Calu3 (cell line): ENCODE results near the gene IL17C. TPM values are rescaled to one million over a fixed set of nuclear protein-coding genes. Genes with fewer than 3 reads are reported as not detected.

ENCODE experiments used
- BruUV-seq: library from RNA; stranded (reverse); fragments of 400-500 nt; replicated peaks from 2 replicates; lab custom pipeline; 2021; lab: Mats Ljungman, UMichigan
- CTCF ChIA-PET: fragments of 300-600 bp; sonication (Branson Sonifier 250); formaldehyde crosslinking; loops from one replicate; lab custom pipeline; 2022; ENCODE audit warnings: antibody characterized with exemption; lab: Charles Lee
- DNase-seq: peaks from one replicate; pipeline ENCODE4 v3.0.0; 2022
- H3K27ac Mint-ChIP-seq: one replicate; pipeline ENCODE4 v1.8.0; 2022; ENCODE audit warnings: mixed read lengths; ENCODE audit not compliant: unreplicated experiment
- H3K27me3 Mint-ChIP-seq: one replicate; pipeline ENCODE4 v1.8.0; 2022; ENCODE audit warnings: mixed read lengths; ENCODE audit not compliant: unreplicated experiment
- H3K36me3 Mint-ChIP-seq: one replicate; pipeline ENCODE4 v1.8.0; 2022; ENCODE audit warnings: mild to moderate bottlenecking, moderate library complexity, mixed read lengths; ENCODE audit not compliant: insufficient read depth, unreplicated experiment
- H3K4me1 Mint-ChIP-seq: one replicate; pipeline ENCODE4 v1.8.0; 2022; ENCODE audit warnings: mild to moderate bottlenecking, low read depth, mixed read lengths; ENCODE audit not compliant: unreplicated experiment
- H3K4me3 Mint-ChIP-seq: one replicate; pipeline ENCODE4 v1.8.0; 2022; ENCODE audit warnings: mild to moderate bottlenecking, low read depth, moderate library complexity, mixed read lengths; ENCODE audit not compliant: unreplicated experiment
- H3K9me3 Mint-ChIP-seq: one replicate; pipeline ENCODE4 v1.8.0; 2022; ENCODE audit warnings: low read depth, mixed read lengths; ENCODE audit not compliant: unreplicated experiment
- CTCF ChIP-seq: fragments of 200-600 bp; IDR thresholded peaks from one replicate; pipeline ENCODE4 v1.8.0; 2022; ENCODE audit warnings: antibody characterized with exemption; ENCODE audit not compliant: unreplicated experiment
- intact Hi-C: fragments of 100-400 bp; cut with micrococcal nuclease; formaldehyde crosslinking; loops from one replicate; pipeline ENCODE4 v1.10.0; 2022; ENCODE audit not compliant: unreplicated experiment
- total RNA-seq: library from RNA; stranded (reverse); gene quantifications from 2 replicates; pipeline ENCODE4 v1.2.3, GENCODE V29; 2022

Gene IL17C
- total RNA-seq, 1 experiment from 2014 or later: not detected

GRCh38 chr16:88610909-88611812 is 27.2 kb upstream of the IL17C start:
- no peak for TF ChIP-seq CTCF
- BruUV-seq: no TSS peak
- H3K4me1 Mint-ChIP-seq: peaks cover 23% of the 10 kb centered on the region
- H3K9me3 Mint-ChIP-seq: no peaks in the 10 kb centered on the region
- CTCF ChIA-PET: no interaction called here
- no peak for DNase-seq
- H3K27me3 Mint-ChIP-seq: no peaks in the 10 kb centered on the region
- no peak overlapping the region for H3K27ac Mint-ChIP-seq
- H3K36me3 Mint-ChIP-seq: peaks cover 9% of the 10 kb centered on the region
- no peak overlapping the region for H3K4me3 Mint-ChIP-seq
- intact Hi-C loops: no loop called here

GRCh38 chr16:88613293-88613692 is 25.1 kb upstream of the IL17C start:
- H3K4me3 Mint-ChIP-seq: no peak overlapping the region
- no peak overlapping the region for H3K27ac Mint-ChIP-seq
- TF ChIP-seq CTCF: no peak
- no peak for DNase-seq
- H3K27me3 Mint-ChIP-seq: no peaks in the 10 kb centered on the region
- peaks cover 45% of the 10 kb centered on the region for H3K4me1 Mint-ChIP-seq
- intact Hi-C loops: no loop called here
- no TSS peak for BruUV-seq
- no peaks in the 10 kb centered on the region for H3K9me3 Mint-ChIP-seq
- CTCF ChIA-PET: no interaction called here
- peaks cover 17% of the 10 kb centered on the region for H3K36me3 Mint-ChIP-seq

- no peak overlapping the region for H3K4me3 Mint-ChIP-seq
- peaks cover 53% of the 10 kb centered on the region for H3K4me1 Mint-ChIP-seq
- CTCF ChIA-PET: interaction anchor here (0.8 kb wide), 1 partner anchor 44 kb away, joined by 3 read pairs; the partner anchor contains the start of gene ZC3H18
- no peak for DNase-seq
- BruUV-seq: no TSS peak
- no peaks in the 10 kb centered on the region for H3K27me3 Mint-ChIP-seq
- no peak overlapping the region for H3K27ac Mint-ChIP-seq
- no peaks in the 10 kb centered on the region for H3K9me3 Mint-ChIP-seq
- no peak for TF ChIP-seq CTCF
- H3K36me3 Mint-ChIP-seq: peaks cover 25% of the 10 kb centered on the region
- intact Hi-C loops: no loop called here
These were observed 24.2 kb upstream of the IL17C start for GRCh38 chr16:88613911-88614817.

GRCh38 chr16:88614818-88615580 is 23.4 kb upstream of the IL17C start:
- TF ChIP-seq CTCF: no peak
- BruUV-seq: no TSS peak
- intact Hi-C loops: no loop called here
- H3K27ac Mint-ChIP-seq: no peak overlapping the region
- CTCF ChIA-PET: interaction anchor here (0.8 kb wide), 1 partner anchor 45 kb away, joined by 3 read pairs; the partner anchor contains the start of gene ZC3H18
- peaks cover 54% of the 10 kb centered on the region for H3K4me1 Mint-ChIP-seq
- H3K36me3 Mint-ChIP-seq: peaks cover 25% of the 10 kb centered on the region
- H3K9me3 Mint-ChIP-seq: no peaks in the 10 kb centered on the region
- no peak overlapping the region for H3K4me3 Mint-ChIP-seq
- no peaks in the 10 kb centered on the region for H3K27me3 Mint-ChIP-seq
- DNase-seq: no peak
